Erythroblast (primary cell): Measurements from ENCODE around the gene MYOZ3.

ENCODE experiments used
- DNase-seq, 2 experiments: peaks; one replicate each; lab custom pipeline; 2025; lab: John Stamatoyannopoulos, UW
- GATA1 ChIP-seq: IDR thresholded peaks from 2 replicates; pipeline ENCODE4 v1.6.1; 2011; ENCODE audit warnings: low read depth, mild to moderate bottlenecking, control low read depth, low read length, moderate library complexity
- POLR2A ChIP-seq: IDR thresholded peaks from 2 replicates; pipeline ENCODE4 v1.6.1; 2011; ENCODE audit warnings: mild to moderate bottlenecking, low read length

The MYOZ3 gene

DNA sequence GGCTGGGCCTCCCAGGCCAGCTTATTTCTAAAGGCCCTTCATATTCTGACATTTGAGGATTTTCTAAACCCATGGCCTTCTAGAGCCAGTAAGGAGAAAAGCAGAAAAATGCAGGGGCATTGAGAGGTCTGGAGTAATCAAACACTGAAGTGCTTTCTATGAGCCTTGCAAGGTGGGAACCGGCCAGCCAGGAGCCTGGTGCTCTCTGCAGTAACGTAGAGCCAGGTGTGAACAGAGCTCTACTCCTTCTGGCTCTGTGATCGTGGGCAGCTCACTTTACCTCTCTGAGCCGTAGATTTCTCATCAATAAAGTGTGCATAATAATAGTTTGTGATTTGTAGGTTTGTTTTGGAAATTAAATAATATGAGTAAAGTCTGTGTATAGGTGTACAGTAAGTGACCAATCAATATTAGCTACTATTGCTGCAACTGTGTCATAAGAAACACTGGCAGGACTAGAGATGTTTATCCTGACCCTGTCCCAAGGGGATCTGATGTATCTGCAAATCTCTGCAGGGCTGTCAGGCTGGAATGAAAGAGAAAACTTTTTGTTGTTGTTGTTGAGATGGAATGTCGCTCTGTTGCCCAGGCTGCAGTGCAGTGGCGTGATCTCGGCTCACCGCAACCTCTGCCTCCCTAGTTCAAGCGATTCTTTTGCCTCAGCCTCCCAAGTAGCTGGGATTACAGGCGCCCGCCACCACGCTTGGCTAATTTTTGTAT lies 17.9 kb upstream of the MYOZ3 start:
- TF ChIP-seq POLR2A, result no peak
- TF ChIP-seq GATA1, result no peak

DNA sequence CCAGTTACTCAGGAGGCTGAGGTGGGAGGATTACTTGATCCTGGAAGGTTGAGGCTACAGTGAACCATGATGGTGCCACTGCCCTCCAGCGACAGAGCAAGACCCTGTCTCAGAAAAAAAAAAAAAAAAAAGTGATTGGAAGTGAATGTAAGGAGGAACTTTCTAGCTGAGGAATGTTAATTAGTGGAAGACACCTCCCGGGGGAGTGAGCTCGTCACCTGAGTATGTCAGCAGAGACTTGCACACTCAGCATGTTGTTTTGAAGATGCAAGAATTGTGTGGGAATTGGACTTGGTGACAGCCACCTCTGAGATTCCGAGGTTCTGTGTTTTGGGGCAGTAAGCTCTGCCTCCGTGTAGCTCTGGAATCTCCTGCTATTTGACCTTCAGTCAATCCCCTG lies 17.0 kb upstream of the MYOZ3 start:
- TF ChIP-seq POLR2A (no peak), GATA1 (no peak)
- DNase-seq, result no peak

More for the DNA sequence above, 17.9 kb upstream of the MYOZ3 start:
- no peak for DNase-seq

DNA sequence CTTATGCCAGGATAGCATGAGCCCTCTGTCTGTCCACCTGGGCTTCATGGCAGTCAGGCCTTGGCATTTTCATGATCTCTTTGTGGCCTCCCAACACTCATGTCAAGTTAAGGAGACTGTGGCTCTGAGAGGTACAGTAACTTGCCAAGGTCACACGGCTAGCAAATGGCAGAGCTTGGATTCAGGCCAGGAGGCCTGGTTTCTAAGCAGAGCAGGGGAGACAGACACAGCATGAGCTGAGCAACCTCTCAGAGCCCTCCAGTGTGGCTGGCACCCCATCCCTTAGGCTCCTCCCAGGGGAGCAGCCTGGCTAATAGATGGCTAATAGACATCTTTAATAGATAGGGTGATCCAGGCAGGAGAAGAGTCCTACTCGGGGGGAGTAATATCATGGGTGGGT lies 16.5 kb upstream of the MYOZ3 start:
- TF ChIP-seq GATA1 (no peak), POLR2A (no peak)

DNA sequence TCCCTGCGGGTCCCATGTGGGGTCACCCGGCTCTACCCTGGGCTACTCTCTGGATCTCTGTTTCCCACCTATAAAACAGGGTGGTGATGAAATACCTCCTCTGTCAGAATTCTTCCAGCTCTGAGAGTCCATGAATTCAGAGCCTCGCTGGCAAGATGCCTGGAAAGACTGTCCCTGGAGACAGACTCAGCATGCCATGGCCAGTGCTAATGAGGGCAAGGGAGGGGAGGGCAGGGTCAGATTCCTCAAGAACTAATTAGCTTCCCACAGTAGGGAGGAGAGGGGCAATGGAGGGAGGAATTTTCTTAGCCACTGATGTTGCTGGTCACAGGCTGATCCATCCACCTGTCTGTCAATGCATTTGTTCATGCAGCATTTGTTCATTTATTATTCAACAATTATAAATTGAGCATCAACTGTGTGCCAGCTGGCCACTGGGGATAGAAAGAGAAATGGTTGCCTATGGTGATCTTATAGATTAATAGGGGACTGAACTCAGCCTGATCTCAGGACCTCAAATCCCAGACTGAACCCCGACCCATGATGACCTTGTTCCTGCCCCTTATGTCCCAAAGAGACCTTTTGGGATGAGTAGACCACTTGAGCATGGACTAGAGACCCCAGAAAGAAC lies 15.9 kb upstream of the MYOZ3 start:
- TF ChIP-seq POLR2A, result no peak
- TF ChIP-seq GATA1, result no peak
- no peak for DNase-seq

More for the DNA sequence above, 16.5 kb upstream of the MYOZ3 start:
- no peak for DNase-seq

DNA sequence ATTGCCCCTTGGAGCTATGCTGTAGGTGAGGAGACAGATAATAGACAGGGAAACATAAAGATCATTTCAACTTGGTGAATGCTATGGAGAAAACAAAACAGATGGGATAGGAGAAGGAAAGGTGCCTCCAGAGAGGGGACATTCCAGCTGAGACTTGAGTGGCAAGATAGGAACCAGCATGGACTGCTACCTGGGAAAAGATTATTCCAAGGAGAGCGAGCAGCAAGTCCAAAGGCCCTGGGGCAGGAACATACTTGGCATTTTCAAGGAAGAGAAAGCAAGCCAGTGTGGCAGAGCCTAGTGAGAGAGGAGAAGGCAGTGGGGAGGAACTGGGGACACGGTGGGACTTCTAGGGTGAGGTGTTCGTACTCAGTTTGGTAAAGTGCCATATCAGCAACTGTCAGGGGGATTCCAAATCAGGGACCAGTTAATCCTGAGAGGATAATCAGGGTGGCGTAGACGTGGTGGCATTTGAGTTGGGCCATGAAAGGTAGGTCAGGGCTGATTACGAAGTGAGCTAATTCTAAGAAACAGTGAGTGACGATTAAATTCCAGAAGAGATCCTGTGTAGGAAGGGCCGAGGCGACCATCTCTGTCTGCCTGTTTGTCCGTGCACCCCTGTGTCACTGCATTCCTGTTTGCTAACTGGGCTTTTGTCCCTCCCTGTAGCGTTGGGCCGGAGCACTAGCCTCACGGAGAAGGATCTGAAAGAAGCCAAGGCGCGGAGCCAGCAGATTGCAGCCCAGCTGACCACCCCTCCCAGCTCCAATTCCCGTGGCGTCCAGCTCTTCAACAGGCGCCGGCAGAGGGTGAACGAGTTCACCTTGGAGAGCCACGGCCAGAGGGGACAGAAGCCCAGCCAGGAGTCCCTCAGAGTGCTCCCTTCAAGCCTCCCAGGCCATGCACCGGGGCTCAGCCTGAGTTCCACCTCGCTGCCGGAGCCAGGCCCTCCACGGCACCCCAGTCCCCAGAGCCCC lies 13.5 kb upstream of the MYOZ3 start:
- TF ChIP-seq GATA1 (no peak), POLR2A (no peak)
- DNase-seq, result no peak

DNA sequence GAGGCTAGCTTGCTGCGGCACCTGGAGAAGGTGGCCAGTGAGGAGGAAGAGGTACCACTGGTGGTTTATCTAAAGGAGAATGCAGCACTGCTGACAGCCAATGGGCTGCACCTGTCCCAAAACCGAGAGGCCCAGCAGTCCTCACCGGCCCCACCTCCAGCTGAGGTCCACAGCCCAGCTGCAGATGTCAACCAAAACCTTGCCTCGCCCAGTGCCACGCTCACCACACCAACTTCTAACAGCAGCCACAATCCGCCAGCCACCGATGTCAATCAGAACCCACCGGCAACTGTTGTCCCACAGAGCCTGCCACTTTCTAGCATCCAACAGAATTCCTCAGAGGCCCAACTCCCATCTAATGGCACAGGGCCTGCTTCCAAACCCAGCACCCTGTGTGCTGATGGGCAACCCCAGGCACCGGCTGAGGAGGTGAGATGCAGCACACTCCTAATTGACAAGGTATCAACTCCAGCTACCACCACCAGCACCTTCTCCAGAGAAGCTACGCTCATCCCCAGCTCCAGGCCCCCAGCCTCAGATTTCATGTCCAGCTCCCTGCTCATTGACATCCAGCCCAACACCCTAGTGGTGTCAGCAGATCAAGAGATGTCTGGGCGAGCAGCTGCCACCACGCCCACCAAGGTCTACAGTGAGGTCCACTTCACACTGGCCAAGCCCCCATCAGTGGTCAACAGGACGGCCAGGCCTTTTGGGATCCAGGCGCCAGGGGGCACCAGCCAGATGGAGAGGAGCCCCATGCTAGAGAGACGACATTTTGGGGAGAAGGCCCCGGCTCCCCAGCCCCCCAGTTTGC lies 12.6 kb upstream of the MYOZ3 start:
- DNase-seq, result no peak
- TF ChIP-seq POLR2A, result no peak
- TF ChIP-seq GATA1, result no peak

DNA sequence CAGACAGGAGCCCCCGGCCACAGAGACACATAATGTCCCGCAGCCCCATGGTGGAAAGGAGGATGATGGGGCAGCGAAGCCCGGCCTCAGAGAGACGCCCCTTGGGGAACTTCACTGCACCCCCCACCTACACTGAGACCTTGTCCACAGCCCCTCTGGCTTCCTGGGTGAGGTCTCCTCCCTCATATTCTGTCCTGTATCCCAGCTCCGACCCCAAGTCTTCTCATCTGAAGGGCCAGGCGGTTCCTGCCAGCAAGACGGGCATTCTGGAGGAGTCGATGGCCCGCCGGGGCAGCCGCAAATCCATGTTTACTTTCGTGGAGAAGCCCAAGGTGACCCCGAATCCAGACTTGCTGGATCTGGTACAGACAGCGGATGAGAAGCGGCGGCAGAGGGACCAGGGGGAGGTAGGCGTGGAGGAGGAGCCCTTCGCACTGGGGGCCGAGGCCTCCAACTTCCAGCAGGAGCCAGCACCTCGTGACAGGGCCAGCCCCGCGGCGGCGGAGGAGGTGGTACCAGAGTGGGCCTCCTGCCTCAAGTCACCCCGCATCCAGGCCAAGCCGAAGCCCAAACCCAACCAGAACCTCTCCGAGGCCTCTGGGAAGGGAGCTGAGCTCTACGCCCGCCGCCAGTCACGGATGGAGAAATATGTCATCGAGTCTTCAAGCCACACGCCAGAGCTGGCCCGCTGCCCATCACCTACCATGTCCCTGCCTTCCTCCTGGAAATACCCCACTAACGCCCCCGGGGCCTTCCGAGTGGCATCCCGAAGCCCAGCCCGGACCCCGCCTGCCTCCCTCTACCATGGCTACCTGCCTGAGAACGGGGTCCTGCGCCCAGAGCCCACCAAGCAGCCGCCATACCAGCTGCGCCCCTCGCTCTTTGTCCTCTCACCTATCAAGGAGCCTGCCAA lies 11.7 kb upstream of the MYOZ3 start:
- no peak for TF ChIP-seq POLR2A
- no peak for TF ChIP-seq GATA1
- no peak for DNase-seq

DNA sequence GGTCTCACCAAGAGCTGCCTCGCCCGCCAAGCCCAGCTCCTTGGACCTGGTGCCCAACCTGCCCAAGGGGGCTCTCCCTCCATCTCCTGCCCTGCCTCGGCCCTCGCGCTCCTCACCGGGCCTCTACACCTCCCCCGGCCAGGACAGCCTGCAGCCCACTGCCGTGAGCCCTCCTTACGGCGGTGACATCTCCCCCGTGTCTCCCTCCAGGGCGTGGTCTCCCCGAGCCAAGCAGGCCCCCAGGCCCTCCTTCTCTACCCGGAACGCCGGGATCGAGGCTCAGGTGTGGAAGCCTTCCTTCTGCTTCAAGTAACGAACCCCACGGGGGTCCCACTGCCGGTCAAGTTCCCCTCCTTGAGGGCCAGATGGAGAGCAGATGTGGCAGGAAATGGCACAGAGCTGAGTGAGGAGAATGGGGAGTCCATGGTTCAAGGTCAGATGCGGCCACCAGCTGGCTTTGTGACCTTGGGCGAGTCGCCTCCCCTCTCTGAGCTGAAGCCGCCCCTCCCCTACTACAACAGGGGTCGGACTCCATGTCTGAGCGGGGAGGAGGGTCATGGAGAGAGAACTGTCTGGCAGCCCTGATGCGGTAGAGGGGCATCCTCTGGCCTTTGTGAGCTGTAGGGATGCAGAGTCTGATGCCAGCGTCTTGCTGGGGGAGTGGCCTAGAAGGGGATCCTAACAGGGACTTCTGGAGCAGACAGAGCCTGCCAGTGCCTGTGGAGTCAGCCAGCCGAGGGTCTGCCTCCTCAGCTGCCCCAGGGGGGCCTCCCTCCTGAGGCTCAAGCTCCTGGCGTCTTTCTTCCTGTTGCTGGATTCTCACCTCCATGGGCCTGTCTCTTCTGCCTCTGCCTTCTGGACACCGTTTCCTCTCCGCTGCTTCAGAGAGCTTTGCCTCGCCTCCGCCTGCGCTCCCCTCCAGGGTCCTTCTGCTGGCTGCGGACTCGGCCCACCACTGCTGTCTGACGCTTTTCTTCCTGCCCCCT lies 10.7 kb upstream of the MYOZ3 start:
- TF ChIP-seq GATA1, result no peak
- no peak for TF ChIP-seq POLR2A
- no peak for DNase-seq

DNA sequence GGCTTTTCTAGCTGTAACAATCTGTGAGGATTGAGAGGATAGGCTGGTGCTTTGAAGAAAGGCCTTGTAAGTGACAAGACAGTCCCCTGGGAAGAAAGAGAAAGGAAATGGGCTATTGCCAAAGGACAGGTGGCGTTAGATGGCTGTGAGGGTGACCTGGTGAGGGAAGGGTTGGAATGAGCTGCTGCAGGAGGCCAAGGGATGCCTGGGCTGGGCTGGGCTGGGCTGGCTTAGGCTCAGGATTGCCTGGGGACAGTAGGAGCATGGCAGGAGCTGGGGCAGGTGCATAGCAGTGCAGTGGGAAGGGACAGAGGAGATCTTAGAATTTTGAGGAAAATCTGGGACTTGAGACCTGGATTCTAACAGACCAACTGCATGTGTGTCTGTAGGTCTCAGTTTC lies 9.7 kb upstream of the MYOZ3 start:
- DNase-seq, result no peak

DNA sequence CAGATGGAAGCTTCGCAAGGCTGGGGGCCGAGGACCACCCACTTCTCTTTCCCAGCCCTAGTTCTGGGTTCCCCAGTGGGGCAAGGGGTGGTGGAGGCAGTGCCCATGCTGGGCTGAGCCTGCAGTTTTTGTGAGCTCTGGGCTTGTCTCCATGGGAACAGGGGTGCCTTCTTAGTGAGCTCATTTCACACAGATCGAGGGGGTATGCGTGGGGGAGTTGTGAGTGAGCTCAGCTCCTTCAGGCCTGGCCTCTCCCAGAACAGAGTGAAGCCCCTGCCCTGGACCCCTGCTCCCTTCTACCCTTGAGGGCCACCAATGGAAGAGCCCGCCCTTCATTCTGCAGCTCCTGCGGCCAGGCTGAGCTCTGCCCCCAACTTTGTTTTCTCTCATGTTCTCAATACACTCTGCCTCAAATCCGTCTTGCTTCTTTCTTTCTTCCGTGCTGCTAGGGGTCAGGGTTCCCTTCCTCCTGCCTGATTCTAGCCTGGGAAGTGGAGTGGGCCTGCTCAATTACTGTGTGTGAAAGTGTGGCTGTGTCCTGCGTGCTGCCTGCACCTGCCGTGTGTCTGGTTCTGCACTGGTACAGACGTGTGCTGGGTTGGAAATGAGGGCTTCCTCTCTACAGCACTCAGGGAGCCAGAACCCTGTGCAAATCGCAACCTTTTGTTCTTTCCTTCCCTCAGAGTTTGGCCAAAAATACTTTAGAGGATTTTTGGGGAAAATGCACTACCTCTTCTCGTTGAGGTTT lies 9.0 kb upstream of the MYOZ3 start:
- TF ChIP-seq GATA1, result no peak
- TF ChIP-seq POLR2A, result no peak
- no peak for DNase-seq

More for the DNA sequence above, 9.7 kb upstream of the MYOZ3 start:
- no peak for TF ChIP-seq GATA1
- TF ChIP-seq POLR2A, result no peak
